ENCODE data around the gene SLC2A2.

The SLC2A2 gene

DNA sequence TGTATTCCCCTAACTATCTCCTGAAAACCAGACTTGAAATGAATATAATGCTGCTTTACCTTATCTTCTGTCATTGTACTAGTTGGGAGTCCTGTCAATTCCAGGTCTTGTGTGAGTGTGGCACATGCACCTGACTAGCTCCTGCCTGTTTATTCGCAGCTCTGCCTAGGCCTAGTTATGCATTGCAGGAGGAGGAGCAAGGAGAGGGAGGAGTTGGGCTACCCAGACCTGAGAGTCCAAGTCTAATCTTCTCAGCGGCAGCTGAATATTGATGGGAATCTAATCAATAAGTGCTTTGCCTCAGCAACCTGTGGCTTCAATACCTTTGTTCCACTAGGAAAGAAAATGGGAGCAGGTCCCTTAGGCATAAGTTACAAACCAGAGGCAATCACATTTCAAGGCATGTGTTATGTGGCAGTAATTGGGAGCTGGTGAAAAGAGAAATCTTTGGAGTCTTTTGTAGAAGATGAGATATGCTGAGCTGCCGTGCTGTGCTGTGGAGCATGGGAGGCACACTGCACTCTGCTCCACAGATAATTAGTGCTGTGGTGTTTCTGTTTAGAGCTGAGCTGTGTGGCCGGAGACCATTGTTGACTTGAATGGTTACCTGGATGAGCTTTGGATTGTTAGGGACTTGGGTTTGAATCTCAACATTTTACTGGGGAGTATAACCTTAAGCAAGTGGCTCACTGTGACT lies at the start of gene SLC2A2:
TSS of gene SLC2A2 (minus strand) at position 124 of the 697 bp plus-strand sequence. CDS start at position 74, 50 bp downstream.
- TF ChIP-seq, protein P1, sequence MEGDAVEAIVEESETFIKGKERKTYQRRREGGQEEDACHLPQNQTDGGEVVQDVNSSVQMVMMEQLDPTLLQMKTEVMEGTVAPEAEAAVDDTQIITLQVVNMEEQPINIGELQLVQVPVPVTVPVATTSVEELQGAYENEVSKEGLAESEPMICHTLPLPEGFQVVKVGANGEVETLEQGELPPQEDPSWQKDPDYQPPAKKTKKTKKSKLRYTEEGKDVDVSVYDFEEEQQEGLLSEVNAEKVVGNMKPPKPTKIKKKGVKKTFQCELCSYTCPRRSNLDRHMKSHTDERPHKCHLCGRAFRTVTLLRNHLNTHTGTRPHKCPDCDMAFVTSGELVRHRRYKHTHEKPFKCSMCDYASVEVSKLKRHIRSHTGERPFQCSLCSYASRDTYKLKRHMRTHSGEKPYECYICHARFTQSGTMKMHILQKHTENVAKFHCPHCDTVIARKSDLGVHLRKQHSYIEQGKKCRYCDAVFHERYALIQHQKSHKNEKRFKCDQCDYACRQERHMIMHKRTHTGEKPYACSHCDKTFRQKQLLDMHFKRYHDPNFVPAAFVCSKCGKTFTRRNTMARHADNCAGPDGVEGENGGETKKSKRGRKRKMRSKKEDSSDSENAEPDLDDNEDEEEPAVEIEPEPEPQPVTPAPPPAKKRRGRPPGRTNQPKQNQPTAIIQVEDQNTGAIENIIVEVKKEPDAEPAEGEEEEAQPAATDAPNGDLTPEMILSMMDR (IDR thresholded peaks at IDR 0.05; ENCODE audit: extremely low read depth, insufficient read depth, missing control alignments), result no peak
- in situ Hi-C loops (cut with MboI; ENCODE audit: low pct_unique_long_range_greater_than_20kb, low sequenced_read_pairs, unreplicated experiment), result no loop called here
- DNase-seq (ENCODE audit: low spot score), result no peak

DNA sequence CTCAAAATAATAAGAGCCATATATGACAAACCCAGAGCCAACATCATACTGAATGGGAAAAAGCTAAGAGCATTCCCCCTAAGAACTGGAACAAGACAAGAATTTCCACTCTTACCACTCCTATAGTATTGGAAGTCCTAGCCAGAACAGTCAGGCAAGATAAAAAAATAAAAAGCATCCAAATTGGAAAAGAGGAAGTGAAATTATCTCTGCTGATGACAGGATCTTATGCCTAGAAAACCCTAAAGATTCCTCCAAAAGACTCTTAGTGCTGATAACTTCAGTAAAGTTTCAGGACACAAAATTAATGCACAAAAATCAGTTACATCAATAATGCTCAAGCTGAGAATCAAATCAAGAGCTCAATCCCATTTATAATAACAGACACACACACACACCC lies 45.9 kb upstream of the SLC2A2 start:
- DNase-seq (ENCODE audit: low spot score), result no peak
- TF ChIP-seq, protein P1 (IDR thresholded peaks at IDR 0.05; ENCODE audit: extremely low read depth, insufficient read depth, missing control alignments), result no peak
- in situ Hi-C loops (cut with MboI; ENCODE audit: low pct_unique_long_range_greater_than_20kb, low sequenced_read_pairs, unreplicated experiment), result no loop called here

DNA sequence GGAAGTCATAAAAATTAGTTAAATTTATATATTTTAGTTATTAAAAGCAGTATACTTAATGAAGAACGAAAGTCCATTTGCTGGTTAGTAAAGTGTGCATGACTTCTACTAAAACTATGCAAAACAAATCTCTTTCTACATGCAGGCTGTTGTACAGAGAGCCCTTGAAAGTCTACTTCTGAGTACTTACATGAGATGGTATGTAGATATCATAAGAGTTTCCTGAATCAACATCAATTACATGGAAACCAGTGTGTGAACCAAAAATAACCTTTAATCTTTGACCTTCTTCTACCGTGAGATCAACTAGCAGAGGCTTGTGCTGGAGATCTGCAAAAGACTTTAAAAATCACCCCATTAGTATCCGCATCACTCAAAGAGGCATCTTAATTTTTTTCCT lies 42.1 kb upstream of the SLC2A2 start:
- in situ Hi-C loops (cut with MboI; ENCODE audit: low pct_unique_long_range_greater_than_20kb, low sequenced_read_pairs, unreplicated experiment), result no loop called here
- TF ChIP-seq, protein P1 (IDR thresholded peaks at IDR 0.05; ENCODE audit: extremely low read depth, insufficient read depth, missing control alignments), result no peak
- no peak for DNase-seq (ENCODE audit: low spot score)

DNA sequence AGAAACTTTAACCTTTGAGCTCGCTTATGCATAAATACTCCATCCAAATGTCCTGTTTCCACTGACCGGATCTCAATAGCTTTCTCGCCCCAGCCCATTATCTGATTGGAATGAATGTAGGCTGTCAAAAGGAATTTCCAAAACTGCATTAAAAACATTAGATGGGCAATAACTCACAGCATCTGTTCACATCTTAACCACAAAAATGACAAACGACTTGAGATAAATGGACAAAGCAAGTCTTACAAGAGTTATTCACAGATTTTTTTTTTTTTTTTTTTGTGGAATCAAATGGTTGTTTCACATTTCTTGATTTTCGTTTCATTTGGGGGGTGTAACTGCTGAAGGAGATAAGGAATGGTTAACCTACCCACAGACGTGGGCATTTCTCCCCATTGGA lies 39.7 kb upstream of the SLC2A2 start:
- in situ Hi-C loops (cut with MboI; ENCODE audit: low pct_unique_long_range_greater_than_20kb, low sequenced_read_pairs, unreplicated experiment), result no loop called here
- no peak for DNase-seq (ENCODE audit: low spot score)
- TF ChIP-seq, protein P1 (IDR thresholded peaks at IDR 0.05; ENCODE audit: extremely low read depth, insufficient read depth, missing control alignments), result no peak

DNA sequence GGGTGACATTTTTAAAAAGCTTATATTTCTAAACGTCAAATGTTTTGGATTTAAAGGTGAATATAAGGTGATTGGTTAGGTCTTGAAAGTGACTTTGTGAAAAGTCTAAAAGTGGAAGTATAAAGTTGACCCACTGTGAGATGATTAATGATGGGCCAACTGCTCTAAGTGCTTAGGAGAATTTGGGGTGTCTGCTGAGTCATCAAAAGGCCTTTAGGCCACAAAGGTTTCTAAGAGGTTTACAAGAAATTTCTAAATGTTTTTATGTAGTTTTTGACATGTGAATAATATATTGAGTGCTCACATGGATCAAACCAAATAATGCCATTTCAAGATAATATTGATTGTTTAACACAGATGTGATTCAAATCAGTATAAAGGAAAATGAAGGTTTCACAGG lies 39.2 kb upstream of the SLC2A2 start:
- in situ Hi-C loops (cut with MboI; ENCODE audit: low pct_unique_long_range_greater_than_20kb, low sequenced_read_pairs, unreplicated experiment), result no loop called here
- TF ChIP-seq, protein P1 (IDR thresholded peaks at IDR 0.05; ENCODE audit: extremely low read depth, insufficient read depth, missing control alignments), result no peak
- no peak for DNase-seq (ENCODE audit: low spot score)

DNA sequence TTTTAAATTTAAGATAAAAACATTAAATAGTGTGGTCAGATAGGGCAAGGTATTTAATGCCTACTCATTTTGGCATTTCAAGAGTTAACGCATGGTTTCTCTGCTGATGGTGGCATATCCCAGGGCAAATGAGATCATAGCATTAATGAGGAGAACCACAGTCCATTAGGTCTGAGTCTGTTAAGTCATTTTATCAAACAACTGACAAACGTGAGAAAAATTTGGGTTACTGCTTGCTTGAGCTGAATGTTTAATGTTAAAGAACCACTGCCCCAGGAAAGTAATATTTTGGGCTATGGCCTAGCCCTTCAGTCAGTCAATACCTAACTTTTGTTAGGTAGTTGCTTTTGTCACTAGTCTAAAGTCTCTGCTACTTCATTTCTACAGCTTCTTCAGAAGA lies 37.9 kb upstream of the SLC2A2 start:
- no peak for DNase-seq (ENCODE audit: low spot score)
- in situ Hi-C loops (cut with MboI; ENCODE audit: low pct_unique_long_range_greater_than_20kb, low sequenced_read_pairs, unreplicated experiment), result no loop called here
- TF ChIP-seq, protein P1 (IDR thresholded peaks at IDR 0.05; ENCODE audit: extremely low read depth, insufficient read depth, missing control alignments), result no peak
